Ascending aorta (tissue), 2 donors: ENCODE results near the gene RSU1. TPM values are rescaled to one million over a fixed set of nuclear protein-coding genes. Genes with fewer than 3 reads are reported as not detected.

Source experiments
- DNase-seq, 2 donors: peaks; one replicate each; pipeline ENCODE4 v3.0.0-alpha.2; 2019; ENCODE audit warnings: low spot score in 2 of 2
- H3K27ac ChIP-seq, 2 donors: fragments of 200-600 bp; sonication (generic); one replicate each; pipeline ENCODE4 v1.5.1; 2016 to 2017; ENCODE audit warnings: mild to moderate bottlenecking in 1 of 2
- H3K27me3 ChIP-seq: fragments of 200-600 bp; sonication (generic); one replicate; pipeline ENCODE4 v1.5.1; 2017
- H3K36me3 ChIP-seq, 2 donors: fragments of 200-600 bp; sonication (generic); one replicate each; pipeline ENCODE4 v1.5.1; 2016
- H3K4me1 ChIP-seq, 2 donors: fragments of 200-600 bp; sonication (generic); one replicate each; pipeline ENCODE4 v1.5.1; 2016 to 2017; ENCODE audit warnings: mild to moderate bottlenecking in 1 of 2
- H3K4me3 ChIP-seq, 2 donors: fragments of 200-600 bp; sonication (generic); one replicate each; pipeline ENCODE4 v1.5.1; 2016 to 2017; ENCODE audit warnings: mild to moderate bottlenecking in 1 of 2
- H3K9me3 ChIP-seq, 2 donors: fragments of 200-600 bp; sonication (generic); one replicate each; pipeline ENCODE4 v1.5.1; 2016
- CTCF ChIP-seq, 3 experiments: fragments of 200-600 bp in 2 of 3; fragments of 450-650 bp in 1 of 3; sonication (generic) in 2 of 3; IDR thresholded peaks; one replicate each; pipeline ENCODE4 v1.5.1; 2016 to 2019; ENCODE audit warnings: antibody characterized with exemption in 3 of 3, mild to moderate bottlenecking in 1 of 3, moderate library complexity in 1 of 3
- intact Hi-C: fragments of 100-400 bp; cut with DNase I; formaldehyde crosslinking; loops from one replicate; pipeline ENCODE4 v1.15.1; 2023
- total RNA-seq: library from RNA; depleted of rRNA; stranded (reverse); fragments of >200 nt; gene quantifications from one replicate; pipeline ENCODE4 v1.1.0, GENCODE V29; 2016

The RSU1 gene
- total RNA-seq, 1 donor from 2014 or later, result 82.2 TPM

- TF ChIP-seq CTCF (IDR thresholded peaks at IDR 0.05), result no peak
- no peak overlapping the region for H3K4me3 ChIP-seq
- peaks cover 0 to 4% of the 10 kb centered on the region in 2 donors for H3K36me3 ChIP-seq
- H3K9me3 ChIP-seq, result no peaks in the 10 kb centered on the region
- no peak overlapping the region for H3K27ac ChIP-seq
- H3K27me3 ChIP-seq, result no peaks in the 10 kb centered on the region
- intact Hi-C loops, result no loop called here
- DNase-seq, result no peak
- peaks cover 0 to 6% of the 10 kb centered on the region in 2 donors for H3K4me1 ChIP-seq
These were observed 173.7 kb downstream of the RSU1 start for GRCh38 chr10:16643502-16643901.

- Histone ChIP-seq H3K36me3 (peaks cover 0 to 4% of the 10 kb centered on the region in 2 donors), H3K4me1 (peaks cover 0 to 6% of the 10 kb centered on the region in 2 donors), H3K9me3 (no peaks in the 10 kb centered on the region), H3K27ac (no peak overlapping the region), H3K27me3 (no peaks in the 10 kb centered on the region), H3K4me3 (no peak overlapping the region)
- DNase-seq, result no peak
- intact Hi-C loops, result no loop called here
- TF ChIP-seq CTCF (IDR thresholded peaks at IDR 0.05), result no peak
These were observed 177.1 kb downstream of the RSU1 start for GRCh38 chr10:16640153-16640552.

- Histone ChIP-seq H3K27me3 (no peaks in the 10 kb centered on the region), H3K36me3 (peaks cover 0 to 4% of the 10 kb centered on the region in 2 donors), H3K4me1 (peaks cover 0 to 6% of the 10 kb centered on the region in 2 donors), H3K4me3 (no peak overlapping the region), H3K27ac (no peak overlapping the region), H3K9me3 (no peaks in the 10 kb centered on the region)
- no peak for TF ChIP-seq CTCF (IDR thresholded peaks at IDR 0.05)
- DNase-seq, result no peak
- intact Hi-C loops, result no loop called here
These were observed 177.8 kb downstream of the RSU1 start for GRCh38 chr10:16639471-16639870.

GRCh38 chr10:16632996-16633395 is 184.2 kb downstream of the RSU1 start:
- Histone ChIP-seq H3K9me3 (no peaks in the 10 kb centered on the region), H3K4me3 (no peak overlapping the region), H3K27ac (no peak overlapping the region), H3K4me1 (no peaks in the 10 kb centered on the region), H3K36me3 (no peaks in the 10 kb centered on the region), H3K27me3 (no peaks in the 10 kb centered on the region)
- intact Hi-C loops, result no loop called here
- TF ChIP-seq CTCF (IDR thresholded peaks at IDR 0.05), result no peak
- DNase-seq, result no peak

- no peaks in the 10 kb centered on the region for H3K9me3 ChIP-seq
- DNase-seq, result no peak
- no peak for TF ChIP-seq CTCF (IDR thresholded peaks at IDR 0.05)
- no peak overlapping the region for H3K4me3 ChIP-seq
- H3K36me3 ChIP-seq, result no peaks in the 10 kb centered on the region
- H3K4me1 ChIP-seq, result no peaks in the 10 kb centered on the region
- no peaks in the 10 kb centered on the region for H3K27me3 ChIP-seq
- intact Hi-C loops, result no loop called here
- H3K27ac ChIP-seq, result no peak overlapping the region
These were observed 190.5 kb downstream of the RSU1 start for GRCh38 chr10:16626697-16627096.

- Histone ChIP-seq H3K27me3 (no peaks in the 10 kb centered on the region), H3K4me3 (no peak overlapping the region), H3K27ac (no peak overlapping the region), H3K36me3 (no peaks in the 10 kb centered on the region), H3K4me1 (no peaks in the 10 kb centered on the region), H3K9me3 (peaks cover 0 to 10% of the 10 kb centered on the region in 2 donors)
- no peak for TF ChIP-seq CTCF (IDR thresholded peaks at IDR 0.05)
- DNase-seq, result no peak
- intact Hi-C loops, result no loop called here
These were observed 204.3 kb downstream of the RSU1 start for GRCh38 chr10:16612981-16613355.
